HEK293 (cell line): Measurements from ENCODE around the gene CCDC102B.

ENCODE experiments used
- CTCF ChIA-PET: fragments of 350-600 bp; formaldehyde crosslinking; extraction: SDS; loops from one replicate; lab custom pipeline; 2021; ENCODE audit warnings: antibody characterized with exemption; lab: Yijun Ruan, JAX
- POLR2A ChIA-PET: fragments of 300-600 bp; formaldehyde crosslinking; extraction: SDS; loops from one replicate; lab custom pipeline; 2020; ENCODE audit warnings: antibody characterized with exemption, inconsistent platforms; lab: Yijun Ruan, JAX
- H3K27ac ChIP-seq: fragments of 200-500 bp; sonication (Bioruptor generic); 2 replicates; pipeline ENCODE4 v1.5.1; 2014; ENCODE audit warnings: low read depth, low read length, control low read depth, inconsistent platforms; ENCODE audit errors: extremely low read depth
- H3K36me3 ChIP-seq, 2 experiments: fragments of 200-500 bp in 1 of 2; sonication (Bioruptor generic) in 1 of 2; 1 replicate in 1 of 2; 2 replicates in 1 of 2; pipeline ENCODE4 v1.5.1; 2014 to 2017; ENCODE audit warnings: inconsistent platforms in 2 of 2, low read length in 2 of 2; ENCODE audit not compliant: control insufficient read depth in 2 of 2, insufficient read depth in 1 of 2
- H3K4me1 ChIP-seq: fragments of 200-500 bp; sonication (Bioruptor generic); 2 replicates; pipeline ENCODE4 v1.5.1; 2014; ENCODE audit warnings: mild to moderate bottlenecking, low read length, inconsistent platforms; ENCODE audit not compliant: control insufficient read depth, insufficient read depth
- H3K4me3 ChIP-seq: 2 replicates; pipeline ENCODE4 v1.5.1; 2011; ENCODE audit warnings: low read depth, mild to moderate bottlenecking, control low read depth, low read length, moderate library complexity
- H3K9me3 ChIP-seq: fragments of 200-500 bp; sonication (Bioruptor generic); 2 replicates; pipeline ENCODE4 v1.5.1; 2014; ENCODE audit warnings: low read depth, low read length, inconsistent platforms; ENCODE audit not compliant: control insufficient read depth, insufficient read depth
- GLI4 ChIP-seq: fragments of 450-650 bp; formaldehyde crosslinking; IDR thresholded peaks from 2 replicates; pipeline ENCODE4 v1.5.1; 2016; ENCODE audit warnings: missing biosample characterization, missing genetic modification characterization
- PRDM1 ChIP-seq: fragments of 450-650 bp; formaldehyde crosslinking; IDR thresholded peaks from 2 replicates; pipeline ENCODE4; 2016; ENCODE audit warnings: missing biosample characterization, missing genetic modification characterization
- ZBTB1 ChIP-seq: fragments of 450-650 bp; formaldehyde crosslinking; IDR thresholded peaks from 2 replicates; pipeline ENCODE4 v1.5.1; 2016; ENCODE audit warnings: missing biosample characterization, missing genetic modification characterization
- ZFP3 ChIP-seq: fragments of 450-650 bp; formaldehyde crosslinking; IDR thresholded peaks from 2 replicates; pipeline ENCODE4 v1.5.1; 2016; ENCODE audit warnings: low read depth, missing biosample characterization, missing genetic modification characterization
- ZNF184 ChIP-seq: fragments of 450-650 bp; IDR thresholded peaks from 2 replicates; pipeline ENCODE4 v1.5.1; 2018; ENCODE audit warnings: missing biosample characterization, mild to moderate bottlenecking, missing genetic modification characterization
- ZNF2 ChIP-seq: fragments of 450-650 bp; formaldehyde crosslinking; IDR thresholded peaks from 2 replicates; pipeline ENCODE4 v1.5.1; 2016; ENCODE audit warnings: missing biosample characterization, missing genetic modification characterization
- ZNF292 ChIP-seq: fragments of 450-650 bp; formaldehyde crosslinking; IDR thresholded peaks from 2 replicates; pipeline ENCODE4 v1.5.1; 2016; ENCODE audit warnings: low read depth, missing biosample characterization, missing genetic modification characterization, borderline replicate concordance
- ZNF473 ChIP-seq: fragments of 450-650 bp; formaldehyde crosslinking; IDR thresholded peaks from 2 replicates; pipeline ENCODE4 v1.5.1; 2017; ENCODE audit warnings: missing biosample characterization, missing genetic modification characterization
- ZNF768 ChIP-seq: fragments of 450-650 bp; formaldehyde crosslinking; IDR thresholded peaks from 2 replicates; pipeline ENCODE4 v1.5.1; 2018; ENCODE audit warnings: missing biosample characterization, mild to moderate bottlenecking, missing genetic modification characterization
- ZSCAN16 ChIP-seq: fragments of 450-650 bp; formaldehyde crosslinking; IDR thresholded peaks from 2 replicates; pipeline ENCODE4 v1.5.1; 2016; ENCODE audit warnings: missing biosample characterization, missing genetic modification characterization
- ZSCAN23 ChIP-seq: fragments of 450-650 bp; formaldehyde crosslinking; IDR thresholded peaks from 2 replicates; pipeline ENCODE4 v1.5.1; 2016; ENCODE audit warnings: missing biosample characterization, missing genetic modification characterization
- ZSCAN30 ChIP-seq: fragments of 450-650 bp; IDR thresholded peaks from 2 replicates; pipeline ENCODE4 v1.5.1; 2018; ENCODE audit warnings: missing biosample characterization, mild to moderate bottlenecking, missing genetic modification characterization, moderate library complexity
- TF ChIP-seq, protein P1 (sequence below): fragments of 450-650 bp; formaldehyde crosslinking; IDR thresholded peaks from 2 replicates; pipeline ENCODE4 v1.5.1; 2017; ENCODE audit warnings: missing biosample characterization, missing genetic modification characterization
- TF ChIP-seq, protein P2 (sequence below): fragments of 450-650 bp; formaldehyde crosslinking; IDR thresholded peaks from 2 replicates; pipeline ENCODE4 v1.5.1; 2016; ENCODE audit warnings: missing biosample characterization, missing genetic modification characterization

CCDC102B gene

DNA sequence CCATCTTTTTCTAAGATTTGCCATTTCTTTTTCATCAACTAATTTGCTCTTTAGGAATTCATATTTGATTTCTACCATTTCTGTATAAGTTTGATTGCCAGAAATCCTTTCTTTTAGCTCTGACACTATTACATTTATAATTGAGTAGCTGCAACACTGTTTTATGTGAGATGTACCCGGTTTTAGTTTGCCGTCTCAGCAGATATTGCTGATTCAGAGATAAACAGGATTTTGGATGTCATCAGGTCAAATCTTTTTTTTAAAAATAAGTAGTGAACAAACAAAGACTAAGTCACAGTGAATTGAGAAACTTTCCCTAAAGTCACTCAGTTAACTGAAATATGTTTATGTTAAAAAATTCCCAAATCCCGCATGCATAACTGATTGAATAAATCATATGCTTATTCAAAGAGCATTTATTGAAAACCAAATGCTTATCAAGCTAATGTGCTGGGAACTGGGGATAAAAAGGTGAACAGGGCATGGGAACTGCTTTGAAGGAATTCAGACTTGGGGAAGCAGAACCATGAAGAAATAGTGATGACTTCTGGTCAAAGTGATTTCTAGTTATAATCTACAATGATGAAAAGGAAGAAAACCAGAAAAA, 19.5 kb upstream of the CCDC102B start (continued):
- no peak for TF ChIP-seq ZNF768 (tag by site-specific recombination)
- TF ChIP-seq, protein P1, sequence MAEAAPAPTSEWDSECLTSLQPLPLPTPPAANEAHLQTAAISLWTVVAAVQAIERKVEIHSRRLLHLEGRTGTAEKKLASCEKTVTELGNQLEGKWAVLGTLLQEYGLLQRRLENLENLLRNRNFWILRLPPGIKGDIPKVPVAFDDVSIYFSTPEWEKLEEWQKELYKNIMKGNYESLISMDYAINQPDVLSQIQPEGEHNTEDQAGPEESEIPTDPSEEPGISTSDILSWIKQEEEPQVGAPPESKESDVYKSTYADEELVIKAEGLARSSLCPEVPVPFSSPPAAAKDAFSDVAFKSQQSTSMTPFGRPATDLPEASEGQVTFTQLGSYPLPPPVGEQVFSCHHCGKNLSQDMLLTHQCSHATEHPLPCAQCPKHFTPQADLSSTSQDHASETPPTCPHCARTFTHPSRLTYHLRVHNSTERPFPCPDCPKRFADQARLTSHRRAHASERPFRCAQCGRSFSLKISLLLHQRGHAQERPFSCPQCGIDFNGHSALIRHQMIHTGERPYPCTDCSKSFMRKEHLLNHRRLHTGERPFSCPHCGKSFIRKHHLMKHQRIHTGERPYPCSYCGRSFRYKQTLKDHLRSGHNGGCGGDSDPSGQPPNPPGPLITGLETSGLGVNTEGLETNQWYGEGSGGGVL (tag by site-specific recombination): no peak
- TF ChIP-seq, protein P2, sequence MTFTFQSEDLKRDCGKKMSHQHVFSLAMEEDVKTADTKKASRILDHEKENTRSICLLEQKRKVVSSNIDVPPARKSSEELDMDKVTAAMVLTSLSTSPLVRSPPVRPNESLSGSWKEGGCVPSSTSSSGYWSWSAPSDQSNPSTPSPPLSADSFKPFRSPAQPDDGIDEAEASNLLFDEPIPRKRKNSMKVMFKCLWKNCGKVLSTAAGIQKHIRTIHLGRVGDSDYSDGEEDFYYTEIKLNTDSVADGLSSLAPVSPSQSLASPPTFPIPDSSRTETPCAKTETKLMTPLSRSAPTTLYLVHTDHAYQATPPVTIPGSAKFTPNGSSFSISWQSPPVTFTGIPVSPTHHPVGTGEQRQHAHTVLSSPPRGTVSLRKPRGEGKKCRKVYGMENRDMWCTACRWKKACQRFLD (tag by site-specific recombination): no peak
- no peak for TF ChIP-seq ZNF473 (tag by site-specific recombination)
- no peak for TF ChIP-seq PRDM1 (tag by site-specific recombination)

DNA sequence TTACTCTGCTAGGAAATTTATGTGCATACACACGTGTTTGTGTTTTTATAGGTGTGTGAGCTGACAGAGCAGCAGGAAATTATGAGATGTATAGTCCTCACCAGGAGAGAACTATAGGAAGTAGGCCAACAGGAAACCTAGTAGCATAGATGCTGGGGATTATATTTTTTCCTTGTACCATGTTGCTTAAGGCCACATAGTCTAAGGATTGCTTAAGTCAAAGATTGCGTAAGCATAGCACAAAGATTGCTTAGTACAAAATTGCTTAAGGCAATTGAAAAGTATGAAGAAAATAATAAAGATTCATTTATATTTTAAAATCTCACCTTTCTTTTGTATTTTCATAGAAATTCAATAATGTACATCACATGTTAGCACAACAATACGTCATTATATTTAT, 18.7 kb upstream of the CCDC102B start:
- POLR2A ChIA-PET: no interaction called here

DNA sequence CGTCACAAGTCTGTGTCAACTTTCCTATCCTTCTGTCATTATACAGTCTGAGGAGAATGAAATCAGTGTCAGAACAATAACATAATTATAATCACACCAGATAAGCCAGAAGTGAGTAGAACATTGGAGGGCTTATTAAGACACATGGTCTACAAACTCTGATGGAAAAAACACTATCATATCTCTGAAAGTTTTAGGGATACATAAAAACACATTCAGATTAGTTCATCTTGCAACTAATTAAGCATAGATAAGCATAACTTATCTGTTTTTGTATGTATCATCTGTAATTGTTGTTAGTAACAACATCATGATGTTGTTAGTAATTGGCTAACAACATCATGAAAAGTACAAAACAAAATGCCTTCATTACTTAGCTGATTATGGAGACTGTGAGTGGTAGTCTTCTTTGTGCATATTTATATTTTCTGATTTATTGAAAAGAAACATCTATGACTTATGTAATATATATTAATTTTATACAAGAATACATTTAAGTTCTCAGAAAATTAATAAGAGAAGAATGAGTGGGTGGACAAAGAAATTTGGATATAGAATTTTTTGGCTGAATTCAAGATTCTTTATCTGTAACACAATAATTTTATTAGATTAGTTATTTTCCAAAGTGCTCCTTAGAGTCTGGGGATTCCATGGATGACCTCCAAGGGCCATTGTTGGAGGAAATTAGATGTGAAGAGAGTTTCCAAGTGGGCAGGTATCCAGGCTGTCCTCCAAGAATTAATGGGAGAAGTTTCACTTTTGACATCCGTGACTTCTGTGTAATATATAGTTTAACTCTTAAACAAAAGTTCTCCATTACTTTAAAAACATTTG, 16.9 kb upstream of the CCDC102B start:
- Histone ChIP-seq H3K4me3 (no peak overlapping the region), H3K36me3 (no peaks in the 10 kb centered on the region), H3K27ac (no peak overlapping the region), H3K9me3 (no peaks in the 10 kb centered on the region), H3K4me1 (no peaks in the 10 kb centered on the region)
- TF ChIP-seq ZNF184 (tag by site-specific recombination) (no peak), ZSCAN23 (tag by site-specific recombination) (no peak)
- ChIA-PET POLR2A (no interaction called here), CTCF (no interaction called here)

More for the DNA sequence above, 18.7 kb upstream of the CCDC102B start:
- TF ChIP-seq ZSCAN16 (tag by site-specific recombination) (no peak), ZSCAN30 (tag by site-specific recombination) (no peak), GLI4 (tag by site-specific recombination) (no peak)
- Histone ChIP-seq H3K4me3 (no peak overlapping the region), H3K9me3 (no peaks in the 10 kb centered on the region), H3K36me3 (no peaks in the 10 kb centered on the region), H3K27ac (no peak overlapping the region), H3K4me1 (no peaks in the 10 kb centered on the region)
- CTCF ChIA-PET: no interaction called here

DNA sequence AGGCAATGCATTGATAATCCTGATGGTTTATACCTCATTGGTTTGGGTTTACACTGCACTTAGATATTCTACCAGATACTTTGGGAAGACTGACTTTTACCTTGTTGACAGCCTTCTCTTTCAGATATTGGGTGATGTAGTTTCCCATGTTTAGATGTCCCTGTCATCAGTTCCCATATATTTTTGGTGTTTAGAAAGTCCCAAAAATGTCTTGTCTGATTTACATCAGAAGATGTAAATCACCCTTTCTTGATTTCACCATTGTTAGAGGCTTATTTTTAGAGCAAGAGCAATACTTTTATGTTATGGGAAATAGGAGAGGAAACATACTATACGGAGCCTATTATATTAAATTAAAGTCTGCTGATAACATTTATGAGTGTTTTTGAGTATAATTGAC, 14.4 kb upstream of the CCDC102B start:
- Histone ChIP-seq H3K4me1 (no peaks in the 10 kb centered on the region), H3K27ac (no peak overlapping the region), H3K4me3 (no peak overlapping the region), H3K9me3 (no peaks in the 10 kb centered on the region), H3K36me3 (no peaks in the 10 kb centered on the region)
- ChIA-PET POLR2A (no interaction called here), CTCF (no interaction called here)
- TF ChIP-seq ZNF292 (no peak), ZFP3 (tag by site-specific recombination) (no peak), ZNF2 (no peak), ZBTB1 (tag by site-specific recombination) (no peak)
